WTC11 (cell line): Measurements from ENCODE around the gene PRKCZ.
A peak's percentile ranks its signal among the peaks of the same experiment; 100 is the strongest.

Experiments
- AFF4 ChIP-seq: sonication (generic); formaldehyde crosslinking; IDR thresholded peaks from 2 replicates; pipeline ENCODE4 v1.8.1; 2023; ENCODE audit warnings: mild to moderate bottlenecking, missing genetic modification reagents, borderline replicate concordance
- ELF4 ChIP-seq: sonication (generic); formaldehyde crosslinking; IDR thresholded peaks from 2 replicates; pipeline ENCODE4 v1.8.1; 2022; ENCODE audit warnings: low read depth, mild to moderate bottlenecking, moderate library complexity, missing genetic modification reagents
- ERG ChIP-seq: fragments of 250-450 bp; sonication (Bioruptor Pico); IDR thresholded peaks from 2 replicates; pipeline ENCODE4 v1.8.0; 2021; ENCODE audit warnings: mild to moderate bottlenecking
- ESRRA ChIP-seq: sonication (generic); formaldehyde crosslinking; IDR thresholded peaks from 2 replicates; pipeline ENCODE4 v1.8.1; 2022; ENCODE audit warnings: mild to moderate bottlenecking, missing genetic modification reagents, borderline replicate concordance
- NFYB ChIP-seq: sonication (generic); formaldehyde crosslinking; conservative IDR thresholded peaks from 2 replicates; pipeline ENCODE4 v1.8.0; 2022; ENCODE audit warnings: low read depth, missing genetic modification reagents
- RELA ChIP-seq: sonication (generic); formaldehyde crosslinking; IDR thresholded peaks from 2 replicates; pipeline ENCODE4 v1.8.1; 2022; ENCODE audit warnings: missing genetic modification reagents, mild to moderate bottlenecking, borderline replicate concordance
- ZNF232 ChIP-seq: sonication (generic); formaldehyde crosslinking; IDR thresholded peaks from 2 replicates; pipeline ENCODE4 v1.8.0; 2022; ENCODE audit warnings: mild to moderate bottlenecking, missing genetic modification reagents
- ZNF512 ChIP-seq: sonication (generic); formaldehyde crosslinking; IDR thresholded peaks from 2 replicates; pipeline ENCODE4 v1.8.1; 2022; ENCODE audit warnings: missing genetic modification reagents, borderline replicate concordance
- ZNF671 ChIP-seq: fragments of 250-450 bp; sonication (Bioruptor Pico); IDR thresholded peaks from 2 replicates; pipeline ENCODE4 v1.8.0; 2021; ENCODE audit warnings: mild to moderate bottlenecking
- TF ChIP-seq, protein P1 (sequence below): fragments of 200-600 bp; IDR thresholded peaks from 2 replicates; pipeline ENCODE4 v1.8.0; 2022; ENCODE audit warnings: antibody characterized with exemption
- TF ChIP-seq, protein P2 (sequence below): sonication (generic); formaldehyde crosslinking; IDR thresholded peaks from 2 replicates; pipeline ENCODE4 v1.8.0; 2022; ENCODE audit warnings: mild to moderate bottlenecking, missing genetic modification reagents

GRCh38 chr1:2174348-2175054 is 124.3 kb downstream of the PRKCZ start:
- TF ChIP-seq, protein P1, sequence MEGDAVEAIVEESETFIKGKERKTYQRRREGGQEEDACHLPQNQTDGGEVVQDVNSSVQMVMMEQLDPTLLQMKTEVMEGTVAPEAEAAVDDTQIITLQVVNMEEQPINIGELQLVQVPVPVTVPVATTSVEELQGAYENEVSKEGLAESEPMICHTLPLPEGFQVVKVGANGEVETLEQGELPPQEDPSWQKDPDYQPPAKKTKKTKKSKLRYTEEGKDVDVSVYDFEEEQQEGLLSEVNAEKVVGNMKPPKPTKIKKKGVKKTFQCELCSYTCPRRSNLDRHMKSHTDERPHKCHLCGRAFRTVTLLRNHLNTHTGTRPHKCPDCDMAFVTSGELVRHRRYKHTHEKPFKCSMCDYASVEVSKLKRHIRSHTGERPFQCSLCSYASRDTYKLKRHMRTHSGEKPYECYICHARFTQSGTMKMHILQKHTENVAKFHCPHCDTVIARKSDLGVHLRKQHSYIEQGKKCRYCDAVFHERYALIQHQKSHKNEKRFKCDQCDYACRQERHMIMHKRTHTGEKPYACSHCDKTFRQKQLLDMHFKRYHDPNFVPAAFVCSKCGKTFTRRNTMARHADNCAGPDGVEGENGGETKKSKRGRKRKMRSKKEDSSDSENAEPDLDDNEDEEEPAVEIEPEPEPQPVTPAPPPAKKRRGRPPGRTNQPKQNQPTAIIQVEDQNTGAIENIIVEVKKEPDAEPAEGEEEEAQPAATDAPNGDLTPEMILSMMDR, result peak; percentile 85
- TF ChIP-seq ESRRA (CRISPR knock-in tag), result no peak
- no peak for TF ChIP-seq RELA (CRISPR knock-in tag)
- TF ChIP-seq, protein P2, sequence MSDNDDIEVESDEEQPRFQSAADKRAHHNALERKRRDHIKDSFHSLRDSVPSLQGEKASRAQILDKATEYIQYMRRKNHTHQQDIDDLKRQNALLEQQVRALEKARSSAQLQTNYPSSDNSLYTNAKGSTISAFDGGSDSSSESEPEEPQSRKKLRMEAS (CRISPR knock-in tag), result peak; percentile 43; the same call in 1 of the 2 replicates
- TF ChIP-seq AFF4, result no peak
- TF ChIP-seq ELF4 (CRISPR knock-in tag), result no peak
- no peak for TF ChIP-seq ZNF232 (CRISPR knock-in tag)
- no peak for TF ChIP-seq ERG
- TF ChIP-seq ZNF512 (CRISPR knock-in tag), result no peak
- no peak for TF ChIP-seq NFYB (CRISPR knock-in tag)
- TF ChIP-seq ZNF671 (CRISPR knock-in tag), result no peak
